Activated naive CD4-positive, alpha-beta T cell treated with anti-CD3 and anti-CD28 coated beads, Interleukin-2, amount 50 U/mL, for 16 hours (primary cell): ENCODE results near the gene CLHC1.
"Not testable (repeated sequence)": the region's sequence is repeated elsewhere in the genome, so short reads cannot be mapped to it uniquely, and the experiment has no call there.

Experiments used
- DNase-seq: peaks from one replicate; pipeline ENCODE4 v3.0.0-alpha.2; 2020

The CLHC1 gene

DNA sequence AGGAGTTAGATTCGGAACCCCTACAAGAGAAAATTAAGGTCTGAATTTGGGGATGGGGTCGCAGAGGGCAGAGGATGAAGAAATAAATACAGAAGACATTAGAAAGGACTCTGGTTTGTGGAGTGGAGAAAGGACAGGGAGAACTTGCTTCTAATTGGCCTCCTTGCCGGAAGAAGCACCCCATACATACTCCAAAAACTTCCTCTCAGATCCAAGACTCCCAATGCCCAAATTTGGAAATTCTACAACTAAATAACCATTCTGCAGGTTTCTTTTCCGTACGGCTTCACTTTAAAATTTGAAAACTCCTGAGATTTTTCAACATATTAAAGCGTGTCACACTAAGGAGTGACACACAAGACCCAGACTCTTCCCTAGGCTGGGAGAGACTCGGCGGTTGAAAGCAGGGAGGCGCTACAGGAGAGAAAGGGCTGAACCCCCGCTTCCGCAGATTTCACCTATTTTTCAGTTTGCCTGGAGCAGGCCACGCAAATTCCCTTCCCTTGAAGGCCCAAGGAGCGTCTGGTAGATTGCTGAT, 478 bp downstream of the CLHC1 start:
- no peak for DNase-seq

DNA sequence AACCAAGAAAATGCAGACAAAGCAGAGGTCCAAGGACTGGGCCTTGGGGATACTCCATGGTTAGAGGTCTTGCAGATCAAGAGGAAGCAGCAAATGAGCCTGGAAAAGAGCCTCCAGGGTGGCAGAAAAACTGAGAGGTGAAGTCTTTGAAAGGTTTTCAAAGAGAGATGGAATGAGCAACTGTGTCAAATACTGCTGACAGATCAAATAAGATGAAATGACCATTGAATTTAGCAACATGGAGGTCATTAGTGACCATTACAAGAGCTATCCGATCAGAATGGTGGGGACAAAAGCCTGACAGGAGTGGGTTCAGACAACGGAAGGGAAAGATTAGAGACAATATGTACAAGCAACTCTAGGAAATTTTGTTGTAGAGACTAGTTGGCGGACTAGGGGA, 1.5 kb downstream of the CLHC1 start:
- DNase-seq, result no peak

DNA sequence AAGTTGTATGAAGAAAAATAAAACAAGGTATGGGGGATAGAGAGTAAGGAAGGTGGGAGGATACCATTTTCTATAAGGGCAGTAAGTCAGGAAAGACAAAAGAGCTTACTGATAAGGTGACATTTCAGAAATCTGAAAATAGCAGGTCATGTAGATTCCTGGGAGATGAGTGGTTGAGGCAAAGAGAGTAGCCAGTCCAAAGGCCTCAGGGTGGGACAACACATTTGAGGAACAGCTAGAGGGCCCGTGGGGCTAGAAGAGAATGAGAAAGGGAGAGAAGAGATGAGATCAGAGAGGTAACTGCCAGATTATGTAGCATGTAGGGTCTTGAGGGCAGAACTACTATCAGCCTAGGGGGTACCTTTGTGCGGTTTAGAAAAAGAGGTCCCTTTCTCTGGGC, 2.9 kb downstream of the CLHC1 start:
- no peak for DNase-seq

DNA sequence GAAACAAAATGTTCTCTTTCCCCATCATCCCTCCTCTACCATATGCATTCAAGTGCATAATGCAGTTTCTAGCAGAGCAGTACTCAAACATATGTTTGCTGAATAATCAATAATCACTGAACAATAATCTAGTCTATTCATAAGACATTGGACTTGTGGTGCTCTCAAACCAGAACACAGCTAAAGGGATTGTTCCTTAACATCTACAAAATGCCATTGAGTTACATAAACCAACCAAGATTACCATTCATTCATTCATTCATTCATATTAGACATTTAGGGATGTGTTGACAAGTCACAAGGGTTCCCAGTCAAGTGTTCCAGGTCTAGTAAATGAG, 3.9 kb downstream of the CLHC1 start:
- no peak for DNase-seq

DNA sequence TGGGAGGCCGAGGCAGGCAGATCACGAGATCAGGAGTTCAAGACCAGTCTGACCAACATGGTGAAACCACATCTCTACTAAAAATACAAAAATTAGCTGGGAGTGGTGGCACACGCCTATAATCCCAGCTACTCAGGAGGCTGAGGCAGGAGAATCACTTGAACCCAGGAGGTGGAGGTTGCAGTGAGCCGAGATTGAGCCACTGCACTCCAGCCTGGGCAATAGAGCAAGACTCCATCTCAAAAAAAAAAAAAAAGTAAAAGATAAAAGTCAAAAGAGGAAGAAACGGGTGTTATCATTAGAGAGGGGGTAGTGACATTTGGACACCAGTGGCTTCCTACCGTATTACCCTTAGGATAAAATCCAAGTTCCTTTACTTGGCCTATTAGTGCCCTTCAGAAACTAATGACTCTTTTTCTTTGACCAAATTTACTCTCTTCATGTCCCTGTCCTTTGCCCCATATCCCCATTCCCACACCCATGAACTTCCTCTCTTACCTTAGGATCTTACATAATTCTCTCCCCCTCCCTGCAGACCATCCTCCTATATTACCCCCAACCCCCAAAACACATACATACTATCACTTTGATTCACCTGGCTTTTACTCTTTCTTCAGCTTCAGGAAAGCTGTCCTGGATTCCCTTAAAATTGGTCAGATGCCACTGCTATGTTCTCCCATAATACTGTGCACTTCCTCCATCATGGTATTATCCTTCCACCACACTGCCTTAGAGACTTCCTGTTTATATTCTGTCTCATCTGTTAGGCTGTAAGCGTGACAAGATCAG, 4.5 kb downstream of the CLHC1 start:
- not testable (repeated sequence) for DNase-seq

DNA sequence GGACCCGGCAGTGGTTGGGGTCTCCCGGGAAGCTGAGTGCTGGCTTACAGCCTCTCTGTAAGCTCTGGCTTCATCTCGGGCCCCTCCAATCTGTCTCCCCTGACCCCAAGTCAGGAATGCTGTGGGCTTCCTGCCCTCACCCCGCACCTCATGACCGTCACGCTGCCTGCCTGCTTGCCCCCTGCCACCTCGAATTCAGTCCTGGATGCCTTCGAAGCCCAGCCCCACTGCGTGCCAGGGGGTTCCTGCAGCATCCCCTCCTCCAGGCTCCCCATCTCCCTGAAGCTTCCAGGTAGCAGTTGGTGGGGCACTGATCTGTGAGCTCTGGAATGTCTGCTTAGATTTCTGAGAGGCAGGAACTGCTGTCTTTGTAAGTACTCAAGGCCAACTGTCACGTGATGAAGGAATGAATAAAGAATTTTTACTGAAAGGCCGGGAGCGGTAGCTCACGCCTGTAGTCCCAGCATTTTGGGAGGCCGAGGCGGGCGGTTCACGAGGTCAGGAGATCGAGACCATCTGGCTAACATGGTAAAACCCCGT, 6.5 kb downstream of the CLHC1 start:
- no peak for DNase-seq

DNA sequence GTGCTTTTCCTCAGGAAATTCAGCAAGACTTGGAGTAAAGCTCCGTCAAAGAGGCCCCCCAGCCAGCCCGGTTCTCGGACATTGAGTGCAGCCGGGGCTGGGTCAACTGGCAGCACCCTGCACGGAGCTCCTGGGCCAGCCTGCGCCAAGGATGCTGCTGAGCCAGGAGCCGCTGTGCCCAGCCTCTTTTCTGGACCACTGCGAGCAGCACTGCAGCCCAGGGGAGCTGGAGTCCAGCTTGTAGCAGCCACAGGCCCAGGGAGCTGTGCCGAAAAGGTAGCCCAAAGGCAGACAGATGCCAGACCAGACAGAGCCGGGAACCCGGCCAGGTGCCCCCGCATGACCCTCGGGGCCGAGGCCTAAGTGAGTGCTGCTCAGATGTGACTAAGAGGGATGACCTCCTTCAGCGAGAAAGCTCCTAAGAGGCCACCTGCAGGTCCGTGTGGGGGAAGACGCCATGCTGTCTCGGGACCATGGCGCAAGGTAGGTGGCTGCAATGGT, 7.3 kb downstream of the CLHC1 start:
- DNase-seq, result no peak

DNA sequence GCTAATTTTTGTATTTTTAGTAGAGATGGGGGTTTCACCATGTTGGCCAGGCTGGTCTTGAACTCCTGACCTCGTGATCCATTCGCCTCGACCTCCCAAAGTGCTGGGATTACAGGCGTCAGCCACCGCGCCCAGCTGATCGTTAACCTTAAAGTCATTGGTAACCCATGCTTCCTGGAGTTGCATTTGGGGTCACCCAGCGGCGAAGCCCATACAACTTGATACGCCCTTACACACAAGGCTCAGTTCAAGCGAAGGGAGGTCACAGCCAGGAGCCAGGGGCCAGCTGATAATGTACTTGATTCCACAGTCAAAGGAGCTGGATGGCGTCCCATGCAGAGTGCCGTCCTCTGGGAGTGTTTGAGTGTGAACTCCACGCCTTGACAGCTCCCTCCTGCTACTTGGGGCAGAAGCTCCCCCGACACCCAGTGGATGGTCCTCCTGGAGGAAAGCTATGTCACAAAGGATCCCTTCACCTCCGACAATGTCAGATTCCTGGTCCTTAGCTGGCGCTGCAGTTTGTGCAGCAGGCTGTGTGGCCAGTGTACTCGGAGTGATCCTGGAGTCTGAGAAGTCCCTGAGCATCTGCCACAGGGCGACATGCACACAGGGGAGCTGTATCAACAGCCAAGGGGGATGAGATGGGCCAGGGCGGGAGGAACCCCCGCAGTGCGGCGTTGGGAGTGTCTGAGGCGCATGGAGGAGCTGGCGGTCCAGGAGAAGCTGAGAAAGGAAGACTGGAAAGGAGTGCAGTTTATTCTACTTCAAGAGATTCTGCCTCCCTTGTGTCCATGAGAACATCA, 7.9 kb downstream of the CLHC1 start:
- no peak for DNase-seq

DNA sequence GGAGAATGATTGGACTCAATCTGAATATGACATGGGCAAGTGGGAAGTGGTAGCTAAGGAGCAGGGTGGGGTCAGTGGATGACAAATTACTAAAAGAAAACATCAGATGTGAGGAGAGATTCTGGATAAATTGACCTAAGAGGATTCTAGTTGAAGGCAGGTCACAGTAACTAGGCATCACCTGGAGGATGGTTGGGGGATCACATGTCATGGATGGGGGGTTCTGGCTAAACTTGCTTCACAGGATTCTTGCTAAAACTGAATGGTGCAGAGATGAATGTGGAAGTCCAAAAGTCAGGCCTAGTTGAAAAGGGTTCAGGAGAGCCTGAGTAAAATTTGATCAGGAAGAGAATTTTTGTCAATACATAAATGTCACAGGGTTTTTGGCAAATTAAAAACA, 18.3 kb downstream of the CLHC1 start:
- DNase-seq, result no peak

DNA sequence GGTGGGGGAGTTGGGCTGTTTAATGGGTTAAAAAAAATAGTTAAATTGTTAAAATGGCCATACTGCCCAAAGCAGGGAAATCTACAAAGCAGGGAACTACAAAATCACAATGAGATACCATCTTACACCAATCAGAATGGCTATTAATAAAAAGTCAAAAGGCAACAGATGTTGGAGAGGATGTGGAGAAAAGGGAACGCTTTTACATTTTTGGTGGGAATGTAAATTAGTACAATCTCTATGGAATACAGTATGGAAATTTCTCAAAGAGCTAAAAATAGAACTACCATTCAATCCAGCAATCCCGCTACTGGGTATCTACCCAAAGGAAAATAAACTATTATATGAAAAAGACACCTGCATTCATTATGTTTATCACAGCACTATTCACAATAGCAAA, 27.1 kb downstream of the CLHC1 start:
- DNase-seq, result no peak

DNA sequence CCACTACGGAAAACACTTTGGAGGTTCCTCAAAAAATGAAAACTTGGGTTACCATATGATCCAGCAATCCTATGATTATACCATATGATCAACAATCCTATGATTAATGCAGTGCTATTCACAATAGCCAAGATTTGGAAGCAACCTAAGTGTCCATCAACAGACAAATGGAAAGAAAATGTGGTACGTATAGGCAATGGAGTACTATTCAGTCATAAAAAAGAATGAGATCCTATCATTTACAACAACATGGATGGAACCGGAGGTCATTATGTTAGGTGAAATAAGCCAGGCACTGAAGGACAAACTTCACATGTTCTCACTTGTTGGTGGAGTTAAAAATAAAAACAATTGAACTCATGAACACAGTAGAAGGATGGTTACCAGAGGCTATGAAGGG, 27.6 kb downstream of the CLHC1 start:
- DNase-seq, result no peak

DNA sequence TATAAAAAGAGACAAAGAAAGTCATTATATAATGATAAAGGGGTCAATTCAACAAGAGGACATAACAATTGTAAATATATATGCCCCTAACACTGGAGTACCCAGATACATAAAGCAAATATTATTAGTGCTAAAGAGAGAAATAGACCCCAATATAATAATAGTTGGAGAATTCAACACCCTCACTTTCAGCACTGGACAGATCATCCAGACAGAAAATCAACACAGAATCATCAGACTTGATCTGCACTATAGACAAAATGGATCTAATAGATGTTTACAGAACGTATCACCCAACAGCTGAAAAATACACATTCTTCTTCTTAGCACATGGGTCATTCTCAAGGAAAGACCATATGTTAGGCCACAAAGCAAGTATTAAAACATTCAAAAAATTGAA, 31.7 kb downstream of the CLHC1 start:
- DNase-seq, result no peak

DNA sequence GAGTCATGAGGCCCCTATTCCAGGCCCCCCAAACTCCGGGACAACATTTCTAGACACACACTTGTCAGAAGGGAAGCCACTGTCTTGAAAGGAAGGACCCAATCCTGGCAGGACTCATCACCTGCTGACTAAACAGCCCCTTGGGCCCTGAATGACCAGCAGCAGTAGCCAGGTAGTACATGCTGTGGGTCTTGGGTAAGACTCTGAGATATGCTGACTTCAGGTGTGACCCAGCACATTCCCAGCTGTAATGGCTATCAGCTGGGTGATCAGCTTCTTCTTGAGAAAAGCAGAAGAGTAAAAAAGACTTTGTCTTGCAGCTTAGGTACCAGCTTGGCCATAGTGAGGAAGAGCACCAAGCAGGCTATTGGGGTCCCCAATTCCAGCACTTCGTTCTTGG, 35.6 kb downstream of the CLHC1 start:
- no peak for DNase-seq

DNA sequence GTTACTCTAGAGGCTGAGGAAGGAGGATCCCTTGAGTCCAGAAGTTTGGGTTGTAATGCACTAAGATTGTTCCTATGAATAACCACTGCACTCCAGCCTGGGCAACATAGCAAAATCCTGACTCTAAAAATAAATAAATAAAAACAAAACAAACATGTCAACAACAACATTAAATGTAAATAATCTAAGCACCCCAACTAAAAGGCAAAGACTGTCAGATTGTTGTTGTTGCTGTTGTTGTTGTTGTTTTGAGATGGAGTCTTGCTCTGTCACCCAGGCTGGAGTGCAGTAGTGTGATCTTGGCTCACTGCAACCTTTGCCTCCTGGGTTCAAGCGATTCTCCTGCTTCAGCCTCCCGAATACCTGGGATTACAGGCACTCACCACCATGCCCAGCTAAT, 40.2 kb downstream of the CLHC1 start:
- DNase-seq, result not testable (repeated sequence)

DNA sequence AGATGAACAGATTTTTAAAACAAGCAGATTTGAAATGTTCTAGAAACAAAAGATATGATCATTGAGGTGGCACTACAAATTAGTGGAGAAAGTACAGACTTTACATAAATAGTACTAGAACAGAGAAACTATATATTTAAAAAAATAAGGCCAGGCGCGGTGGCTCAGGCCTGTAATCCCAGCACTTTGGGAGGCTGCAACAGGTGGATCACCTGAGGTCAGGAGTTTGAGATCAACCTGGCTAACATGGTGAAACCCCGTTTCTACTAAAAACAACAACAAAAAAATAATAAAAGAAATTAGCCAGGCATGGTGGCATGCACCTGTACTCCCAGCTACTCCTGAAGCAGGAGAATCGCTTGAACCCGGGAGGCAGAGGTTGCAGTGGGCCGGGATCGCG, 45.3 kb downstream of the CLHC1 start:
- not testable (repeated sequence) for DNase-seq

DNA sequence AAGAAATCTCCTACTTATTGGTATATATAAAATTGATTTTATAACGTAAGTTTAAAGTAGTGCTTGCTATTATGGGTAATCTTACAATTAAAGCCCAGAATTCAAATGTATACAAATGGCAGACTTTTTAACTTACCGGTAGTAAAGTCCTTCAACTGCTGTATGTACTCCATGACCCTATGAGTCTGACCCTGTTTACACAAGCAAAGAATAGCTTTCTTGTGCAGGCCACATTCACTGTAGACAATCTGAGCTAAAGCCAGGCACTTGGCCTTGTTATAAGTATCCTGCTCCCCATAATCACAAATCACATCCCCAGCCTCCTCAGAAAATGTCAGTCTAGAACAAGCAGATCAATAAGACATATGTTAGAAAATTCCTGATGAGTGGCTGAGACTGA, 51.7 kb downstream of the CLHC1 start:
- DNase-seq, result no peak

DNA sequence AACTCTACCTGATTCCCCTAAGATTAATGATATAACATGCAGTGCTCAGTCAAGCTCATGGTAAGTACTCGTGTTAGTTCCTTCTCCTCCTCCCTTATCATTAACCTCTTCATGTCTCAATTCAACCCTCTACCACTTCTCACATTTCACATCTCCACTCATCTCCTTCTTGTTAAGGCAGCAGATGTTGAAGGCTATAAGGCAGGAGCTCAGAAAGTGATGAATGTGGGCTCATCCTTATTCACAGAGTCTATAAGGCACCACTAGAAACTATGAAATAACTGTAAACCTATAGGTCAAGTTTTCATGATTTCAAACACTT, 56.0 kb downstream of the CLHC1 start:
- DNase-seq, result no peak

DNA sequence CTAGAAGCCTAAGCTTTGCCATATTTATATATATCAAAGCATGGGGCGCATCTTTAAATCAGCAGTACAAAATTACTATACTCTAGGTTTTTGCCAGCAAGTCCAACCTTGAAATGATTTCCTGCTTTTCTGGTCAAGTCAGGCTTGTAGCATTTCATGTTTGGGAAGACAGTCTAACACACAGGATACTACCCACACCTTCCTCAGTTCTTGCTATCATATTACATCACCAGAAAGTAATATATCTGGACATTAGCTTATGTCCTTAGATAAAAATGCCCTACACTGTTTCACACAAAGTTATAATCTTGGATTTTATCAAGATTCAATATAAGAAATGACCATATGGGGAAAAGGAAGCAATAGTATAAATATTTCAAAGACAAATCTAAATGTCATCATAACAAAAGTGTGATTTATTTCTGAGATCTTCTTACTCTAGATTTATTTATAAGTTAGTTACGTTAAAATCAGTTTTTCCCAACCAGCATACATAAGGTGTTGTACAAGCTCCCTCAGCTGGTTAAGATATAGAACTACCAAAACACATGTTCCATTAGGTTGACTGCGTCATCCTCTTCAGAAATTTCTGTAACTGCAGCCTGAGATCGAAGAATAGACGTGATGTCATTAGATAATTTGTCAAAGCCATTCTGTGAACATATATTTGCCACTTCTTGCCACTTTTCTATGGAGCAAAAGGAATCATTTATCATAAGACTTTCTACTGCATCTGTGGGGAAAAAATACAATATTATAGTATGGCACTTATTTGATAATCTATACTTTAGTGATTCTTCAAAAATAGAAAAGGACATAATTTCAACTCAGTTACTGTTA, 56.6 kb downstream of the CLHC1 start:
- no peak for DNase-seq

DNA sequence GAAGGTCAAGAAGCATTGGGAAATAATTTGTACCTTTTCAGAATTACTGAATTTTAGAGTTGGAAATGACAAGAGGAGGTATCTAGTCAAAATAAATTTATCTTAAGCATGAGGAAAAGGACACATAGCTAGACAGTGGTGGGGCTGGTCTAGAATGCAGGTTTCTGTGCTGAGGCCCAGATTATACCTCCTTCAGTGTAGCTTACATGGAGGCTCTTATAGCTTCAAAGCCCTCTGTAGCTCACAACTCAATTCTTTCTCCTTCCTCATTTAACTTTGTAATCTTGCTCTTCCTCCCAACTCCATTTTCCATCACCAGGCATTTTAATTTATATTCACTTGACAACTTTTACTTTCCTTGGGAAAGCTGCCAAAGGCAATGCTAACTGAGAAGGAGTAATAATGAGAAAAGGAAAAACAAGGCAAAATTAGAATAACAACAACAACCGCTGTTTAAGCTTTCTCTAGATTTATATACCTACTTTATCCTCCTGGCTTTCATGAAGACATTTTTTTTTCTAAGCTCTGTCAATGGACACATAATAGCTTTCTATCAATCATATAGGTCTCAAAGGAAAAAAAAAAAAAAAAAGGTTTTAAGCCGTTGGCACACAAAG, 58.5 kb downstream of the CLHC1 start:
- no peak for DNase-seq

DNA sequence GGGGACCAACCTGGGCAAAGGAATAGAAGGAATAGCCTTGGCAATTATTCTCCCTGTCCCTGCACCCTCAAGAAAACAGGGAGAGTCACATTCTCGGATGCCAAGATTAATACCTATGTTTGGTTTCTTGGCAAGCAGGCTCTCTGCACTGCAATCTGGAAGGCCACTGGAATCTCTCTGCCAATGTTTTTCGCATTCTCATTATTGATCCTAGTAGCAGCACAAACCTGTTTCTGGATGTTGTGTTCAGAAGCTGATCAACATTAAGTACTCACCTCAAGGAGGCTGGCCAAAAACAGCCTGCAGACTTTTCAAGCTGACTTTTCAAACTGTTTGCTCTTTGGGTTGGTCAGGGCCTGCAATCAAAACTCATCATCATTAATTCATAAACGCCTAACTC, 62.2 kb downstream of the CLHC1 start:
- no peak for DNase-seq

DNA sequence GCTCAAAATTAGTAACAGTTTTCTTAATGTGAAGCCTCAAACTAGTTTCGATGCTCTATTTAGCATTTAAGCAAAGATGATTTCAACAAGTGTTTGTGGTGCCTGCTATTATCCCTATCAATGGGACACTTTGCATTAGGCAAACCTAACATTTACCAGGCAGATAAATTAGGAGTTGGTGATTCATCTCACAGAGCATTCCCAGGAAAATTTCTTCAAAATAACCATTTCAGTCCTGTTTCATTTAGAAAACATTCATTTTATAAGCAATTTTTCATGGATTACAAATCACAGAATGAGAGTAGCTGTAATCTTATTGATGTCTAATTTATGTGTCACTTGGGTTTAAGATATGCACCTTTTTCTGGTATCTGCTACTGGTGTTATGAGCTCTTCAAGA, 62.7 kb downstream of the CLHC1 start:
- DNase-seq, result no peak
